Measurements from ENCODE around the gene UXS1. TPM values are rescaled to one million over a fixed set of nuclear protein-coding genes. Genes with fewer than 3 reads are reported as not detected.

UXS1 gene
- total RNA-seq, 4 donors from 2014 or later = 31.0 to 42.4 (median 36.8) TPM

DNA sequence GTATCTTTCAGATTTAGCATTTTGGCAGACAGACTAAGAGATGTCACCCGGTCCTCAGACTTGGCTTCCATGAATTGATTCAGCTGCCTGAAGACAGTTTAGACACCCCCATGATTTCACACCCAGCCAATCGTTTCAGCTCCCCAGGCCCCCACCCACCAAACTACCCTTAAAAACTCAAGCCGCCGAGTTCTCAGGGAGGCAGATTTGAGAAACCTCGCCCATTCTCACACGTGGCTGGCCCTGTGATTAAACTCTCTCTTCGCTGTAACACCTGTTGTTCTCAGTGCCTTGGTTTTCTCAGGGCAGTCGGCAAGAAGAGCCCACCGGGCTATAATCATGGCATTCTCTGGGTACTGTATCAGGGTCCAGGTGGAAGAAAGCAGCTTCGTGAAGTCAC lies 35.2 kb downstream of the UXS1 start:
- 90% methylated on average over 10 of the region's 10 CpGs for WGBS
- intact Hi-C loops (cut with DNase I) = no loop called here
- no peaks in the 10 kb centered on the region for H3K27me3 ChIP-seq
- H3K27ac ChIP-seq (replicated peaks in 1 of 4) = no peak overlapping the region
- H3K9me3 ChIP-seq = peaks cover 0 to 7% (median under 1%) of the 10 kb centered on the region in 4 donors
- peaks cover 0 to 45% (median 22%) of the 10 kb centered on the region in 4 donors for H3K36me3 ChIP-seq
- DNase-seq (ENCODE audit: extremely low spot score) = no peak
- no peak overlapping the region for H3K4me3 ChIP-seq
- peaks cover 0 to 10% (median 3%) of the 10 kb centered on the region in 4 donors for H3K4me1 ChIP-seq
- TF ChIP-seq EP300 (IDR thresholded peaks at IDR 0.05) (no peak), POLR2AphosphoS5 (IDR thresholded peaks at IDR 0.05) (no peak), POLR2A (IDR thresholded peaks at IDR 0.05; ENCODE audit: low read depth) (no peak)
- TF ChIP-seq, protein P1, sequence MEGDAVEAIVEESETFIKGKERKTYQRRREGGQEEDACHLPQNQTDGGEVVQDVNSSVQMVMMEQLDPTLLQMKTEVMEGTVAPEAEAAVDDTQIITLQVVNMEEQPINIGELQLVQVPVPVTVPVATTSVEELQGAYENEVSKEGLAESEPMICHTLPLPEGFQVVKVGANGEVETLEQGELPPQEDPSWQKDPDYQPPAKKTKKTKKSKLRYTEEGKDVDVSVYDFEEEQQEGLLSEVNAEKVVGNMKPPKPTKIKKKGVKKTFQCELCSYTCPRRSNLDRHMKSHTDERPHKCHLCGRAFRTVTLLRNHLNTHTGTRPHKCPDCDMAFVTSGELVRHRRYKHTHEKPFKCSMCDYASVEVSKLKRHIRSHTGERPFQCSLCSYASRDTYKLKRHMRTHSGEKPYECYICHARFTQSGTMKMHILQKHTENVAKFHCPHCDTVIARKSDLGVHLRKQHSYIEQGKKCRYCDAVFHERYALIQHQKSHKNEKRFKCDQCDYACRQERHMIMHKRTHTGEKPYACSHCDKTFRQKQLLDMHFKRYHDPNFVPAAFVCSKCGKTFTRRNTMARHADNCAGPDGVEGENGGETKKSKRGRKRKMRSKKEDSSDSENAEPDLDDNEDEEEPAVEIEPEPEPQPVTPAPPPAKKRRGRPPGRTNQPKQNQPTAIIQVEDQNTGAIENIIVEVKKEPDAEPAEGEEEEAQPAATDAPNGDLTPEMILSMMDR (IDR thresholded peaks at IDR 0.05) = no peak

DNA sequence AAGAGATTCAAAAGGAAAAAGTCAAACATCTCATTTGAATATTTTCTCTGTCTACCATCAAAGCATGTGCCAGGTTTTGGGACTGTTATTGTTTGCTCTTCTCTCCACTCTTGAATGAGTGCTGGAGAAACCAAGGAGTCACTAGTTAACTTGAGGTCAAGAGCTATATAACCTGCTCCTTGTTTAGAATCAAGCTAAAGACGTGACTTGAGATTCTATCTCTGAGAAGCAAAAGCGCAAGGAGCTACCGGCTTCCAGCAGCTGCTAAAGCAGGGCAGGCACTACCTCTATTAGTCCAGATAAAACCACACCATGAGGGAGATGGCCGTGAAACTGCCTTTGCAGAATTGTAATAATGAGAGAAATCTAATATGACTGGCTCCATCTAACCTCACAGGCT lies 36.0 kb downstream of the UXS1 start:
- TF ChIP-seq POLR2A (IDR thresholded peaks at IDR 0.05; ENCODE audit: low read depth) = no peak
- TF ChIP-seq, protein P1 (IDR thresholded peaks at IDR 0.05) = no peak
- Histone ChIP-seq H3K27me3 (no peaks in the 10 kb centered on the region), H3K27ac (replicated peaks in 1 of 4) (no peak overlapping the region), H3K9me3 (peaks cover 0 to 10% (median 4%) of the 10 kb centered on the region in 4 donors), H3K4me3 (no peak overlapping the region), H3K4me1 (peaks cover 0 to 10% (median 3%) of the 10 kb centered on the region in 4 donors), H3K36me3 (peaks cover 0 to 45% (median 22%) of the 10 kb centered on the region in 4 donors)
- no peak for DNase-seq (ENCODE audit: extremely low spot score)
- 81% methylated on average over 4 of the region's 4 CpGs for WGBS
- intact Hi-C loops (cut with DNase I) = no loop called here

DNA sequence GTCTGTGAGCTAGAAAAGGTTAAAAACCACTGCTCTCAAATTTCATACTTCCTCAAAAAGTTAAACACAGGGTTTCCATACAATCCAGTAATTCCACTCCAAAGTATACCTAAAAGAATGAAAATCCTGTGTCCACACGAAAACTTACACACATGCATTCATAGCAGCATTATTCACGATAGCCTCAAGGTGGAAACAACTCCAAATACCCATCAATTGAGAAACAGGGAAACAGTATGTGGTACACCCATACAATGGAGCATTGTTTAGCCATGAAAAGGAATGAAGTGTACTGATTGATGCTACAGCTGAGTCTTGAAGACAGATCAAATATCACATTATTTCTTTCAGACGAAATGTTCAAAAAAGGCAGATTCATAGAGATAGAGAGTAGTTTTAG lies 36.7 kb downstream of the UXS1 start:
- H3K27ac ChIP-seq (replicated peaks in 1 of 4) = no peak overlapping the region
- H3K4me1 ChIP-seq = peaks cover 0 to 10% (median 3%) of the 10 kb centered on the region in 4 donors
- peaks cover 0 to 45% (median 22%) of the 10 kb centered on the region in 4 donors for H3K36me3 ChIP-seq
- TF ChIP-seq, protein P1 (IDR thresholded peaks at IDR 0.05) = no peak
- TF ChIP-seq EP300 (IDR thresholded peaks at IDR 0.05) (no peak), POLR2A (IDR thresholded peaks at IDR 0.05; ENCODE audit: low read depth) (no peak), POLR2AphosphoS5 (IDR thresholded peaks at IDR 0.05) (no peak)
- H3K9me3 ChIP-seq = peaks cover 0 to 10% (median 4%) of the 10 kb centered on the region in 4 donors
- no peaks in the 10 kb centered on the region for H3K27me3 ChIP-seq
- H3K4me3 ChIP-seq = no peak overlapping the region
- intact Hi-C loops (cut with DNase I) = no loop called here
- no peak for DNase-seq (ENCODE audit: extremely low spot score)
- 86% methylated on average over 3 of the region's 3 CpGs for WGBS

DNA sequence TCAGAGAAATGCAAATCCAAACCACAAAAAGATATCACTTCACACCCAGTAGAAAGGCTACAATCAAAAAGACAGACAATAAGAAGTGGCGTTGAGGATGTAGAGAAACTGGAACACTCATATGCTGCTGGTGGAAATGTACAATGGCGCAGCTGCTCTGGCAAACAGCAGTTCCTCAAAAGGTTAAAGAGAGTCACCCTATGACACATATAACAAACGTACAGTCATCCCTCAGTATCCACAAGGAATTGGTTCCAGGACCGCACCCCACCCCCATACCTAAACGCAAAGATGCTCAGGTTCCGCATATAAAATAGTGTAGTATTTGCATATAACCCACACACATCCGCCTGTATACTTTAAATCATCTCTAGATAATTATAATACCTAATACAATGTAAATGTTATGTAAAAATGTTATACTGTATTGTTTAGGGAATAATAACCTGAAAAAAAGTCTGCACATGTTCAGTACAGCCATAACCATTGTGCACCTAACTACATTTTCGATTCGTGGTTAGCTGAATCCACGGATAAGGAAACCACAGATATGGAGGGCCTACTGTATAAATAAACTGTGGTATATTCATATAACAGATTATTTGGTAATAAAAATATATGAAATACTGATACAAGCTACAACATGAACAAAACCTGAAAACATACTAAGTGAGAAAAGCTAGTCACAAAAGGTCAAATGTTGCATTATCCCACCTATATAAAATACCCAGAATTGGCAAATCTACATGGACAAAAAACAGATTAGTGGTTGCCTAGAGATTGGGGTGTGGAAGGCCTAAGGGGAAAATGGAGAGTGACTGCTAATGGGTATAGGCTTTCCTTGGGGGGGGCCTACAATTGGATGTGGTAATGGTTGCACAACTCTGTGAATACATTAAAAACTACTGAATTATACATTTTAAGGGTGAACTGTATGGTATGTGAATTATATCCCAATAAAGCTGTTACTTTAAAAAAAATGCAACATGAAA lies 37.5 kb downstream of the UXS1 start:
- intact Hi-C loops (cut with DNase I) = no loop called here
- no peak overlapping the region for H3K27ac ChIP-seq (replicated peaks in 1 of 4)
- H3K9me3 ChIP-seq = peaks cover 0 to 10% (median 4%) of the 10 kb centered on the region in 4 donors
- WGBS = 93% methylated on average over 10 of the region's 10 CpGs
- H3K36me3 ChIP-seq = peaks cover 0 to 45% (median 22%) of the 10 kb centered on the region in 4 donors
- DNase-seq (ENCODE audit: extremely low spot score) = no peak
- no peak for TF ChIP-seq EP300 (IDR thresholded peaks at IDR 0.05)
- no peak for TF ChIP-seq POLR2A (IDR thresholded peaks at IDR 0.05; ENCODE audit: low read depth)
- H3K27me3 ChIP-seq = no peaks in the 10 kb centered on the region
- peaks cover 0 to 9% (median 3%) of the 10 kb centered on the region in 4 donors for H3K4me1 ChIP-seq
- H3K4me3 ChIP-seq = no peak overlapping the region

DNA sequence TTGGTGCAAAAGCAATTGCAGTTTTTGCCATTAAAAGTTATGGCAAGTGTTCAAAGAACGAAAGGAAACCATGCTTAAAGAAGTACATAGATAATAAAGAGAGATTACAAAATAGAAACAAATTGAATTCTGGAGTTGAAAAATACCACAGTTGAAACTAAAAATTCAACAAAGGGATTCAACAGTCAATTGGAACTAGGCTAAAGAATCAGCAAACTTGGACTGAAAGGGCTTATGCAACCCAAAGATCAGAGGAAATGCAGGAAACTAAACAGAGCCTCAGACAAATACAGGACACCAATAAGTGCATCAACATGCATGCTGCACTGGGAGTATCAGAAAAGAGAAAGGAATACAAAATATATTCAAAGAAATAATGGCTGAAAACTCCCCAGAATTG lies 40.3 kb downstream of the UXS1 start:
- Histone ChIP-seq H3K36me3 (peaks cover 0 to 26% (median 12%) of the 10 kb centered on the region in 4 donors), H3K4me1 (peaks cover 0 to 6% (median 0%) of the 10 kb centered on the region in 4 donors), H3K27me3 (no peaks in the 10 kb centered on the region), H3K9me3 (peaks cover 0 to 10% (median 4%) of the 10 kb centered on the region in 4 donors), H3K4me3 (no peak overlapping the region), H3K27ac (replicated peaks in 1 of 4) (no peak overlapping the region)
- 97% methylated on average over 1 of the region's 1 CpG for WGBS
- no peak for TF ChIP-seq POLR2A (IDR thresholded peaks at IDR 0.05; ENCODE audit: low read depth)
- TF ChIP-seq EP300 (IDR thresholded peaks at IDR 0.05) = no peak
- TF ChIP-seq, protein P1 (IDR thresholded peaks at IDR 0.05) = no peak
- no peak for TF ChIP-seq POLR2AphosphoS5 (IDR thresholded peaks at IDR 0.05)
- intact Hi-C loops (cut with DNase I) = no loop called here
- no peak for DNase-seq (ENCODE audit: extremely low spot score)
